Pancreas (tissue), 10 donors: ENCODE results near the gene SUGP1. TPM values are rescaled to one million over a fixed set of nuclear protein-coding genes. Genes with fewer than 3 reads are reported as not detected.

ENCODE experiments used
- ATAC-seq, 4 donors: fragments of 200-7000 bp; cut with Tn5 transposase; one replicate each; pipeline versions ENCODE4 v1.8.0 to v1.9.1; 2020; ENCODE audit warnings: mild to moderate bottlenecking in 4 of 4, moderate library complexity in 4 of 4
- DNase-seq, 6 donors: peaks; one replicate each; pipeline ENCODE4 v3.0.0-alpha.2; 2020
- FAIRE-seq: peaks from 2 replicates; lab custom pipeline; 2012; peaks lifted over from hg19 to GRCh38; lab: Jason Lieb, UNC
- H3K27ac ChIP-seq, 4 donors: fragments of 200-600 bp; sonication (generic); 1 replicate in 3 of 4; 2 replicates in 1 of 4; pipeline versions ENCODE4 v1.5.0 to v1.8.0; 2020
- H3K27me3 ChIP-seq, 4 donors: fragments of 200-600 bp; one replicate each; pipeline ENCODE4 v1.8.0; 2021
- H3K36me3 ChIP-seq, 3 donors: fragments of 200-600 bp; sonication (generic) in 1 of 3; one replicate each; pipeline versions ENCODE4 v1.5.0 to v1.8.0; 2020 to 2021
- H3K4me1 ChIP-seq, 3 donors: fragments of 200-600 bp; one replicate each; pipeline ENCODE4 v1.8.0; 2021
- H3K4me3 ChIP-seq, 4 donors: fragments of 200-600 bp; sonication (generic) in 2 of 4; one replicate each; pipeline versions ENCODE4 v1.5.0 to v1.8.0; 2020 to 2021
- H3K9me3 ChIP-seq, 4 donors: fragments of 200-600 bp; one replicate each; pipeline ENCODE4 v1.8.0; 2021
- WGBS, 2 donors: extraction: QIAGEN DNeasy Blood & Tissue Kit; methylation state at CpG; one replicate each; pipeline ENCODE4 v1.1.7; 2013; 5-methylcytosine and 5-hydroxymethylcytosine counted together
- intact Hi-C, 3 donors: fragments of 100-400 bp; cut with DNase I; formaldehyde crosslinking; loops; one replicate each; pipeline versions ENCODE4 v1.11.1 to v1.14.2; 2022
- polyA plus RNA-seq, 2 donors: library from polyadenylated mRNA; stranded (reverse); fragments of 200-250 nt; gene quantifications; one replicate each; pipeline ENCODE4 v1.2.3, GENCODE V29; 2013
- total RNA-seq, 6 donors: library from RNA; stranded (reverse); fragmentation: NEBNext Ultra II Directional in 4 of 6; extraction: Animal tissue kit (Norgen Biotek cat#: 25700) in 4 of 6; gene quantifications; one replicate each; pipeline versions ENCODE4 v1.2.1 to v1.2.4, GENCODE V29; 2021 to 2023
- TF ChIP-seq, protein P1 (sequence below), 4 donors: fragments of 200-600 bp; sonication (generic) in 3 of 4; IDR thresholded peaks; one replicate each; pipeline versions ENCODE4 v1.5.0 to v1.8.0; 2021; ENCODE audit warnings: antibody characterized with exemption in 4 of 4
- donor health status: healthy with polysubstance abuse.
- donor health status: DM: no; HTN: no; CAD: no; lungs with moderate emphysema.
- donor health status: DM: no; HTN: no; CAD: no.
- donor health status: control.
- donor health status: control.
- donor health status: Bipolar disorder and iron deficiency.
- donor health status: DM: yes; HTN: yes; CAD: no.
- donor health status: DM: no; HTN: no; CAD: no.
- donor health status: DM: no; HTN: no; CAD: no.
- donor health status: DM: yes; HTN: yes; CAD: no.

Gene SUGP1
- total and polyA plus RNA-seq, 8 donors = 14.6 to 50.3 (median 21.4) TPM

DNA sequence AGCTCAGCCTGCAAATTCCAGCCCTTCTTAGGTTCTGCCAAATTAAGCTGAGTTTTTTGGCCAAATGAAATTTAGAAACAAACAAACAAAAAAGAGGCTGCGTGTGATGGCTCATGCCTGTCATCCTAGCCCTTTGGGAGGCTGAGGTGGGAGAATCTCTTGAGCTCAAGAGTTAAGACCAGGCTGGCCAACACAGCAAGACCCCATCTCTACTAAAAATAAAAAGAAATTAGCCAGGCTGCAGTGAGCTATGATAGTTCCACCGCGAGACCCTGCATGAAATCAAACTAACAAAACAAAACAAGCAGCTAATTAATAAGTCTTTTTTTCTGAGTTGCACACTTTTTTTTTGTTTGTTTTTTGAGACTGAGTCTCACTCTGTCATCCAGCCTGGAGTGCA, 90.6 kb downstream of the SUGP1 start:
- DNase-seq (no peak), FAIRE-seq (no peak), ATAC-seq (no peak)
- 67 to 69% methylated on average over 3 of the region's 3 CpGs for WGBS, 2 donors
- intact Hi-C loops = no loop called here
- TF ChIP-seq, protein P1, sequence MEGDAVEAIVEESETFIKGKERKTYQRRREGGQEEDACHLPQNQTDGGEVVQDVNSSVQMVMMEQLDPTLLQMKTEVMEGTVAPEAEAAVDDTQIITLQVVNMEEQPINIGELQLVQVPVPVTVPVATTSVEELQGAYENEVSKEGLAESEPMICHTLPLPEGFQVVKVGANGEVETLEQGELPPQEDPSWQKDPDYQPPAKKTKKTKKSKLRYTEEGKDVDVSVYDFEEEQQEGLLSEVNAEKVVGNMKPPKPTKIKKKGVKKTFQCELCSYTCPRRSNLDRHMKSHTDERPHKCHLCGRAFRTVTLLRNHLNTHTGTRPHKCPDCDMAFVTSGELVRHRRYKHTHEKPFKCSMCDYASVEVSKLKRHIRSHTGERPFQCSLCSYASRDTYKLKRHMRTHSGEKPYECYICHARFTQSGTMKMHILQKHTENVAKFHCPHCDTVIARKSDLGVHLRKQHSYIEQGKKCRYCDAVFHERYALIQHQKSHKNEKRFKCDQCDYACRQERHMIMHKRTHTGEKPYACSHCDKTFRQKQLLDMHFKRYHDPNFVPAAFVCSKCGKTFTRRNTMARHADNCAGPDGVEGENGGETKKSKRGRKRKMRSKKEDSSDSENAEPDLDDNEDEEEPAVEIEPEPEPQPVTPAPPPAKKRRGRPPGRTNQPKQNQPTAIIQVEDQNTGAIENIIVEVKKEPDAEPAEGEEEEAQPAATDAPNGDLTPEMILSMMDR (IDR thresholded peaks at IDR 0.05) = no peak
- H3K36me3 ChIP-seq = no peaks in the 10 kb centered on the region
- no peak overlapping the region for H3K4me3 ChIP-seq
- peaks cover 0 to 7% (median 0%) of the 10 kb centered on the region in 3 donors for H3K4me1 ChIP-seq
- H3K9me3 ChIP-seq = no peaks in the 10 kb centered on the region
- H3K27me3 ChIP-seq = no peaks in the 10 kb centered on the region
- no peak overlapping the region for H3K27ac ChIP-seq

DNA sequence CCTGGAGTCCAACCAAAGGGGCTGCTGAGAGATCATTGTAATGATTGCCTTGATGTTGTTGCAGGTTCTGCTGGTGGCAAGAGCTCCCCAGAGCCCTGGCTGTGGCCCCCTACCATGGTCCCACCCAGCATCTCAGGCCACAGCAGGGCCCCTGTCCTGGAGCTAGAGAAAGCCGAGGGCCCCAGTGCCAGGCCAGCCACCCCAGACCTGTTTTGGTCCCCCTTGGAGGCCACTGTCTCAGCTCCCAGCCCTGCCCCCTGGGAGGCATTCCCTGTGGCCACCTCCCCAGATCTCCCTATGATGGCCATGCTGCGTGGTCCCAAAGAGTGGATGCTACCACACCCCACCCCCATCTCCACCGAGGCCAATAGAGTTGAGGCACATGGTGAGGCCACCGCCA, 93.1 kb downstream of the SUGP1 start:
- TF ChIP-seq, protein P1 (IDR thresholded peaks at IDR 0.05) = no peak
- FAIRE-seq (no peak), ATAC-seq (no peak), DNase-seq (no peak)
- intact Hi-C loops = no loop called here
- Histone ChIP-seq H3K4me3 (no peak overlapping the region), H3K27ac (no peak overlapping the region), H3K9me3 (no peaks in the 10 kb centered on the region), H3K4me1 (peaks cover 0 to 7% (median 0%) of the 10 kb centered on the region in 3 donors), H3K27me3 (no peaks in the 10 kb centered on the region), H3K36me3 (no peaks in the 10 kb centered on the region)
- 72 to 73% methylated on average over 4 of the region's 4 CpGs for WGBS, 2 donors

DNA sequence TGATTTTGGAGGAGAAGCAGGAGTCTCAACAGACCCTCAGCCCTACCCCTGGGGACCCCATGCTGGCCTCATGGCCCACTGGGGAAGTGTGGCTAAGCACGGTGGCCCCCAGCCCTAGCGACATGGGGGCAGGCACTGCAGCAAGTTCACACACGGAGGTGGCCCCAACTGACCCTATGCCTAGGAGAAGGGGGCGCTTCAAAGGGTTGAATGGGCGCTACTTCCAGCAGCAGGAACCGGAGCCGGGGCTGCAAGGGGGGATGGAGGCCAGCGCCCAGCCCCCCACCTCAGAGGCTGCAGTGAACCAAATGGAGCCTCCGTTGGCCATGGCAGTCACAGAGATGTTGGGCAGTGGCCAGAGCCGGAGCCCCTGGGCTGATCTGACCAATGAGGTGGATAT, 93.6 kb downstream of the SUGP1 start:
- no peak overlapping the region for H3K4me3 ChIP-seq
- WGBS, 2 donors = 52 to 54% methylated on average over 10 of the region's 10 CpGs
- no peak for FAIRE-seq
- TF ChIP-seq, protein P1 (IDR thresholded peaks at IDR 0.05) = no peak
- no peak overlapping the region for H3K27ac ChIP-seq
- ATAC-seq = no peak
- no peaks in the 10 kb centered on the region for H3K9me3 ChIP-seq
- no peak for DNase-seq
- H3K4me1 ChIP-seq = peaks cover 0 to 7% (median 0%) of the 10 kb centered on the region in 3 donors
- intact Hi-C loops = no loop called here
- no peaks in the 10 kb centered on the region for H3K27me3 ChIP-seq
- H3K36me3 ChIP-seq = no peaks in the 10 kb centered on the region

DNA sequence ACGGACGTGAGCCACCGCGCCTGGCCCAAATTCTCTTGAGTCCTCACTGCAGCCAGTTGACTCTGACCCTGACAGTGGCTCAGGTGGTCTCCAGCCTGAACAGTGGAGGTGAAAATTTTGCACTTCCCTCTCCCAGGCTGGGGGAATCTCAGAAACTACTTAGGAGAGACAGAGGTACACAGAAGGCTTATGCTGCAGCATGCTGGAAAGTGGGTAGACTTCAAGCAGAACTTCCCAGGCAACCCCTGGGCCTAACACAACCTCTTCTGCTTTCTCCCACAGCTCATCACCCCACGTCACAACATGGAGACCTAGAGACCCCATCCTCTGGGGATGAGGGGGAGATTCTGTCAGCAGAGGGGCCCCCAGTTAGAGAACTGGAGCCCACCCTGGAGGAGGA, 94.1 kb downstream of the SUGP1 start:
- ATAC-seq = no peak
- H3K4me1 ChIP-seq = peaks cover 0 to 7% (median 0%) of the 10 kb centered on the region in 3 donors
- TF ChIP-seq, protein P1 (IDR thresholded peaks at IDR 0.05) = no peak
- intact Hi-C loops = no loop called here
- H3K9me3 ChIP-seq = no peaks in the 10 kb centered on the region
- no peak for DNase-seq
- no peak overlapping the region for H3K4me3 ChIP-seq
- no peak overlapping the region for H3K27ac ChIP-seq
- no peaks in the 10 kb centered on the region for H3K27me3 ChIP-seq
- no peaks in the 10 kb centered on the region for H3K36me3 ChIP-seq
- WGBS, 2 donors = 74 to 81% methylated on average over 5 of the region's 5 CpGs
- FAIRE-seq = no peak

Other genes starting within 250 kb of the SUGP1 start
- 10 to 100 TPM; 10.5 to 14.6 (median 11.7) TPM for gene TMEM161A, start 182.0 kb downstream of the SUGP1 start, total RNA-seq
- 10 to 100 TPM; 35.2 to 35.6 TPM for gene TMEM161A, start 182.0 kb downstream of the SUGP1 start, polyA plus RNA-seq
- gene MEF2B, start 150.2 kb downstream of the SUGP1 start, total RNA-seq = 1 to 10 TPM in 2 of 6 donors, under 1 TPM in 4; 0.34 to 1.5 (median 0.89) TPM
- gene MEF2B, start 150.2 kb downstream of the SUGP1 start, polyA plus RNA-seq = 1 to 10 TPM; 1.7 to 2.8 TPM
- 10 to 100 TPM in 4 of 6 donors, 1 to 10 TPM in 2; 7.2 to 13.7 (median 10.3) TPM for gene BORCS8, start 128.4 kb downstream of the SUGP1 start, total RNA-seq
- gene BORCS8, start 128.4 kb downstream of the SUGP1 start, polyA plus RNA-seq = 10 to 100 TPM; 25.9 to 28.9 TPM
- gene RFXANK, start 128.3 kb downstream of the SUGP1 start, total RNA-seq = 10 to 100 TPM; 21.0 to 40.4 (median 30.8) TPM
- gene RFXANK, start 128.3 kb downstream of the SUGP1 start, polyA plus RNA-seq = 100 to 1,000 TPM in 1 of 2 donors, 10 to 100 TPM in 1; 83.1 to 111 TPM
- gene NR2C2AP, start 117.1 kb downstream of the SUGP1 start, total RNA-seq = 1 to 10 TPM; 6.8 to 9.8 (median 8.3) TPM
- gene NR2C2AP, start 117.1 kb downstream of the SUGP1 start, polyA plus RNA-seq = 10 to 100 TPM; 15.7 to 19.1 TPM
- under 1 TPM in 3 of 6 donors, not detected in 3; 0.04 to 0.13 (median 0.06) TPM for gene NCAN, start 108.6 kb downstream of the SUGP1 start, total RNA-seq
- gene NCAN, start 108.6 kb downstream of the SUGP1 start, polyA plus RNA-seq = under 1 TPM; 0.04 to 0.12 TPM
- gene TM6SF2, start 47.2 kb downstream of the SUGP1 start, total RNA-seq = under 1 TPM in 5 of 6 donors, not detected in 1; 0.08 to 0.50 (median 0.23) TPM
- gene TM6SF2, start 47.2 kb downstream of the SUGP1 start, polyA plus RNA-seq = 1 to 10 TPM; 1.5 to 1.6 TPM
- gene MAU2, start 320 bp upstream of the SUGP1 start, total RNA-seq = 10 to 100 TPM; 22.6 to 38.8 (median 26.7) TPM
- gene MAU2, start 320 bp upstream of the SUGP1 start, polyA plus RNA-seq = 10 to 100 TPM; 32.3 to 36.2 TPM
- gene GATAD2A, start 85.2 kb upstream of the SUGP1 start, total RNA-seq = 10 to 100 TPM; 31.4 to 51.8 (median 41.8) TPM
- 10 to 100 TPM; 11.9 to 13.1 TPM for gene GATAD2A, start 85.2 kb upstream of the SUGP1 start, polyA plus RNA-seq
- gene TSSK6, start 195.0 kb upstream of the SUGP1 start, total RNA-seq = 1 to 10 TPM in 4 of 6 donors, under 1 TPM in 2; 0.69 to 2.3 (median 1.3) TPM
- gene TSSK6, start 195.0 kb upstream of the SUGP1 start, polyA plus RNA-seq = 1 to 10 TPM; 1.5 to 2.5 TPM
- 100 to 1,000 TPM in 4 of 6 donors, 10 to 100 TPM in 2; 87.9 to 154 (median 127) TPM for gene NDUFA13, start 195.7 kb upstream of the SUGP1 start, total RNA-seq
- gene NDUFA13, start 195.7 kb upstream of the SUGP1 start, polyA plus RNA-seq = 100 to 1,000 TPM; 147 to 178 TPM
- gene YJEFN3, start 208.4 kb upstream of the SUGP1 start, total RNA-seq = 1 to 10 TPM in 5 of 6 donors, under 1 TPM in 1; 0.76 to 3.7 (median 1.9) TPM
- 10 to 100 TPM; 28.4 to 38.8 TPM for gene YJEFN3, start 208.4 kb upstream of the SUGP1 start, polyA plus RNA-seq
- gene CILP2, start 217.8 kb upstream of the SUGP1 start, total RNA-seq = 1 to 10 TPM in 1 of 6 donors, under 1 TPM in 1, not detected in 4; 0.12 to 1.4 TPM
- not detected for gene CILP2, start 217.8 kb upstream of the SUGP1 start, polyA plus RNA-seq